Panc1 (cell line): Measurements from ENCODE around the gene USP12. TPM values are rescaled to one million over a fixed set of nuclear protein-coding genes. Genes with fewer than 3 reads are reported as not detected.

Experiments used
- ATAC-seq: fragments of 200-7000 bp; cut with Tn5 transposase; 2 replicates; pipeline ENCODE4 v1.9.1; 2020; ENCODE audit warnings: mild to moderate bottlenecking, moderate library complexity
- BruUV-seq: library from RNA; stranded (reverse); fragments of 400-500 nt; replicated peaks from 2 replicates; lab custom pipeline; 2021; lab: Mats Ljungman, UMichigan
- CTCF ChIA-PET: fragments of 300-600 bp; sonication (Branson Sonifier 250); formaldehyde crosslinking; loops from one replicate; lab custom pipeline; 2022; ENCODE audit warnings: antibody characterized with exemption; lab: Charles Lee
- POLR2A ChIA-PET: fragments of 300-600 bp; sonication (Branson Sonifier 250); formaldehyde crosslinking; loops from one replicate; lab custom pipeline; 2022; ENCODE audit warnings: antibody characterized with exemption; lab: Charles Lee
- DNase-seq: peaks from one replicate; pipeline ENCODE4 v3.0.0-alpha.2; 2010; ENCODE audit warnings: low read depth, low spot score
- H3K27ac ChIP-seq: 2 replicates; pipeline ENCODE4 v1.5.1; 2011; ENCODE audit warnings: mild to moderate bottlenecking, low read length, inconsistent platforms
- H3K27me3 ChIP-seq: fragments of 200-500 bp; sonication (Bioruptor generic); 2 replicates; pipeline ENCODE4 v1.6.0; 2014; ENCODE audit warnings: low read length, inconsistent platforms; ENCODE audit not compliant: control insufficient read depth, insufficient read depth
- H3K36me3 ChIP-seq: fragments of 200-500 bp; sonication (Bioruptor generic); 2 replicates; pipeline ENCODE4 v1.5.1; 2014; ENCODE audit warnings: inconsistent platforms, mild to moderate bottlenecking, low read length, moderate library complexity; ENCODE audit not compliant: control insufficient read depth, insufficient read depth
- H3K4me1 ChIP-seq: 2 replicates; pipeline ENCODE4 v1.5.1; 2011; ENCODE audit warnings: inconsistent platforms, mild to moderate bottlenecking, low read length, moderate library complexity; ENCODE audit not compliant: control insufficient read depth, insufficient read depth
- H3K4me3 ChIP-seq, 2 experiments: 2 replicates each; pipeline ENCODE4 v1.5.1; 2011 to 2012; ENCODE audit warnings: low read depth in 2 of 2, low read length in 2 of 2, mild to moderate bottlenecking in 2 of 2, inconsistent platforms in 1 of 2, moderate library complexity in 1 of 2
- H3K9me3 ChIP-seq: fragments of 200-500 bp; sonication (Bioruptor generic); 2 replicates; pipeline ENCODE4 v1.5.1; 2014; ENCODE audit warnings: low read depth, mild to moderate bottlenecking, inconsistent platforms, low read length, moderate library complexity; ENCODE audit not compliant: control insufficient read depth, insufficient read depth
- POLR2AphosphoS5 ChIP-seq: IDR thresholded peaks from 2 replicates; pipeline ENCODE4 v1.6.1; 2012; ENCODE audit warnings: mild to moderate bottlenecking, low read depth, low read length, moderate library complexity
- SIN3A ChIP-seq: IDR thresholded peaks from 2 replicates; pipeline ENCODE4 v1.6.1; 2012; ENCODE audit warnings: low read depth, mild to moderate bottlenecking, low read length, moderate library complexity, borderline replicate concordance; ENCODE audit not compliant: insufficient read depth
- TCF7L2 ChIP-seq: IDR thresholded peaks from 2 replicates; pipeline ENCODE4 v1.6.1; 2011; ENCODE audit warnings: mild to moderate bottlenecking, low read depth, low read length, inconsistent platforms
- in situ Hi-C: cut with HindIII; loops from 2 replicates; pipeline ENCODE4 v1.10.0; 2016; ENCODE audit warnings: low sequenced_read_pairs, low pct_unique_long_range_greater_than_20kb
- intact Hi-C: fragments of 100-400 bp; cut with micrococcal nuclease; formaldehyde crosslinking; loops from one replicate; pipeline ENCODE4 v1.10.0; 2022; ENCODE audit not compliant: unreplicated experiment
- total RNA-seq: library from RNA; stranded (reverse); gene quantifications from one replicate; pipeline ENCODE4 v1.2.1, GENCODE V29; 2021; ENCODE audit not compliant: unreplicated experiment
- TF ChIP-seq, protein P1 (sequence below), 2 experiments: IDR thresholded peaks; 2 replicates each; pipeline ENCODE4 v1.6.1; 2011 to 2012; ENCODE audit warnings: low read depth in 2 of 2, control low read depth in 1 of 2, low read length in 1 of 2, mild to moderate bottlenecking in 1 of 2, moderate library complexity in 1 of 2; ENCODE audit not compliant: insufficient read depth in 1 of 2
- TF ChIP-seq, protein P2 (sequence below): fragments of 450-650 bp; IDR thresholded peaks from 2 replicates; pipeline ENCODE4 v1.5.1; 2017; ENCODE audit warnings: mild to moderate bottlenecking

USP12 gene
- total RNA-seq, 1 experiment from 2014 or later = 82.0 TPM

DNA sequence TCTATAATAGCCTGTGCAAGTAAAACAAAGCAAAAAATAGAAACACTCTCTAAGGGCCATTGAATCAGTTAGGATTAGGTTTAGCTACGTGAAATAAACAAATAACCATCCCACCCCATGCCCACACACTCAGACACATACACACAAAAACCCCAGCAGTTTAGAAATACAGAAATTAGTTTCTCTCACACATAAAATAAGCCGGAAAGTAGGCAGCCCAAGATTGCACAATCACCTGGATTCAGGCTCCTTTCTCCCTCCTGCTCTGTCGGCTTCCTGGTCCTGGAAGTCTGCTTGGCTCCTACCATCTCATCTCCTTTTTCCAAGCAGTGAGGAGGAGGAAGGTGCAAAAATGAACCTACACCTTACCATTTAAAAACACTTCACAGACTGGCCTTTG lies 22.6 kb upstream of the USP12 start:
- H3K27ac ChIP-seq = peak overlapping the region; percentile 95
- BruUV-seq = no TSS peak
- in situ Hi-C loops (no loop called here), intact Hi-C loops (no loop called here)
- peaks cover 36% of the 10 kb centered on the region for H3K4me1 ChIP-seq
- no peaks in the 10 kb centered on the region for H3K36me3 ChIP-seq
- DNase-seq (no peak), ATAC-seq (no peak)
- CTCF ChIA-PET = no interaction called here
- no peak for TF ChIP-seq POLR2AphosphoS5
- TF ChIP-seq, protein P1, sequence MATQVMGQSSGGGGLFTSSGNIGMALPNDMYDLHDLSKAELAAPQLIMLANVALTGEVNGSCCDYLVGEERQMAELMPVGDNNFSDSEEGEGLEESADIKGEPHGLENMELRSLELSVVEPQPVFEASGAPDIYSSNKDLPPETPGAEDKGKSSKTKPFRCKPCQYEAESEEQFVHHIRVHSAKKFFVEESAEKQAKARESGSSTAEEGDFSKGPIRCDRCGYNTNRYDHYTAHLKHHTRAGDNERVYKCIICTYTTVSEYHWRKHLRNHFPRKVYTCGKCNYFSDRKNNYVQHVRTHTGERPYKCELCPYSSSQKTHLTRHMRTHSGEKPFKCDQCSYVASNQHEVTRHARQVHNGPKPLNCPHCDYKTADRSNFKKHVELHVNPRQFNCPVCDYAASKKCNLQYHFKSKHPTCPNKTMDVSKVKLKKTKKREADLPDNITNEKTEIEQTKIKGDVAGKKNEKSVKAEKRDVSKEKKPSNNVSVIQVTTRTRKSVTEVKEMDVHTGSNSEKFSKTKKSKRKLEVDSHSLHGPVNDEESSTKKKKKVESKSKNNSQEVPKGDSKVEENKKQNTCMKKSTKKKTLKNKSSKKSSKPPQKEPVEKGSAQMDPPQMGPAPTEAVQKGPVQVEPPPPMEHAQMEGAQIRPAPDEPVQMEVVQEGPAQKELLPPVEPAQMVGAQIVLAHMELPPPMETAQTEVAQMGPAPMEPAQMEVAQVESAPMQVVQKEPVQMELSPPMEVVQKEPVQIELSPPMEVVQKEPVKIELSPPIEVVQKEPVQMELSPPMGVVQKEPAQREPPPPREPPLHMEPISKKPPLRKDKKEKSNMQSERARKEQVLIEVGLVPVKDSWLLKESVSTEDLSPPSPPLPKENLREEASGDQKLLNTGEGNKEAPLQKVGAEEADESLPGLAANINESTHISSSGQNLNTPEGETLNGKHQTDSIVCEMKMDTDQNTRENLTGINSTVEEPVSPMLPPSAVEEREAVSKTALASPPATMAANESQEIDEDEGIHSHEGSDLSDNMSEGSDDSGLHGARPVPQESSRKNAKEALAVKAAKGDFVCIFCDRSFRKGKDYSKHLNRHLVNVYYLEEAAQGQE (IDR thresholded peaks at IDR 0.05; ENCODE audit: insufficient read depth in 1 of 2, low read depth in 2 of 2, low read length in 1 of 2) = no peak
- no peak for TF ChIP-seq SIN3A
- TF ChIP-seq, protein P2, sequence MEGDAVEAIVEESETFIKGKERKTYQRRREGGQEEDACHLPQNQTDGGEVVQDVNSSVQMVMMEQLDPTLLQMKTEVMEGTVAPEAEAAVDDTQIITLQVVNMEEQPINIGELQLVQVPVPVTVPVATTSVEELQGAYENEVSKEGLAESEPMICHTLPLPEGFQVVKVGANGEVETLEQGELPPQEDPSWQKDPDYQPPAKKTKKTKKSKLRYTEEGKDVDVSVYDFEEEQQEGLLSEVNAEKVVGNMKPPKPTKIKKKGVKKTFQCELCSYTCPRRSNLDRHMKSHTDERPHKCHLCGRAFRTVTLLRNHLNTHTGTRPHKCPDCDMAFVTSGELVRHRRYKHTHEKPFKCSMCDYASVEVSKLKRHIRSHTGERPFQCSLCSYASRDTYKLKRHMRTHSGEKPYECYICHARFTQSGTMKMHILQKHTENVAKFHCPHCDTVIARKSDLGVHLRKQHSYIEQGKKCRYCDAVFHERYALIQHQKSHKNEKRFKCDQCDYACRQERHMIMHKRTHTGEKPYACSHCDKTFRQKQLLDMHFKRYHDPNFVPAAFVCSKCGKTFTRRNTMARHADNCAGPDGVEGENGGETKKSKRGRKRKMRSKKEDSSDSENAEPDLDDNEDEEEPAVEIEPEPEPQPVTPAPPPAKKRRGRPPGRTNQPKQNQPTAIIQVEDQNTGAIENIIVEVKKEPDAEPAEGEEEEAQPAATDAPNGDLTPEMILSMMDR = no peak
- no peak for TF ChIP-seq TCF7L2
- H3K9me3 ChIP-seq = 0 out of 2 replicates have a peak, but pooled peaks cover 2% of the 10 kb centered on the region
- POLR2A ChIA-PET = no interaction called here
- no peaks in the 10 kb centered on the region for H3K27me3 ChIP-seq
- peak overlapping the region in 1 of 2 experiments; percentile 23; a peak in 2 of 4 replicates for H3K4me3 ChIP-seq

DNA sequence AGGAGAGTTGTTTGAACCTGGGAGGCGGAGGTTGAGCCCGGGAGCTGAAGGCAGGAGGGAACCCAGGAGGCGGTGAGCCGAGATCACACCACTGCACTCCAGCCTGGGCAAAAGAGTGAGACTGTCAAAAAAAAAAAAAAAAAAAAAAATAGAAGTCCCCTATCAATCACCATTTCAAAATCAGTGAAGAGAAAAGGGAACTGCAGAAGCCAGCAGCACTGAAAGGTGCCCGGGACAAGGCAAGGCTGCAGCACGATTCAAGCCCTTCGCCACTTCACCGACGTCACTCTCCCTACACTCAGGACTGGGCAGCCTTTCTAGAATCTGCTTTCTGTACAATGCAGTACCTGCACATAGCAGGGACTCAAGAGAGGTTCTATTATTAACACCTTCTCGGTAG lies 21.9 kb upstream of the USP12 start:
- in situ Hi-C loops = no loop called here
- no peaks in the 10 kb centered on the region for H3K36me3 ChIP-seq
- ATAC-seq = peak; percentile 27; the same call in 1 of the 2 replicates
- H3K27me3 ChIP-seq = no peaks in the 10 kb centered on the region
- no TSS peak for BruUV-seq
- DNase-seq = no peak
- intact Hi-C loops = no loop called here
- peaks cover 42% of the 10 kb centered on the region for H3K4me1 ChIP-seq
- peak overlapping the region; percentile 95 for H3K27ac ChIP-seq
- ChIA-PET CTCF (no interaction called here), POLR2A (no interaction called here)
- peak overlapping the region in 1 of 2 experiments; percentile 15; a peak in 1 of 4 replicates for H3K4me3 ChIP-seq
- 0 out of 2 replicates have a peak, but pooled peaks cover 2% of the 10 kb centered on the region for H3K9me3 ChIP-seq
- no peak for TF ChIP-seq SIN3A
- TF ChIP-seq, protein P2 = no peak
- TF ChIP-seq, protein P1 (IDR thresholded peaks at IDR 0.05; ENCODE audit: insufficient read depth in 1 of 2, low read depth in 2 of 2, low read length in 1 of 2) = no peak
- no peak for TF ChIP-seq POLR2AphosphoS5
- TF ChIP-seq TCF7L2 = no peak
